IPS-20b (cell line): Measurements from ENCODE around the gene LGALS3.

Experiments used
- H3K27ac ChIP-seq: one replicate; pipeline ENCODE4 v1.5.1; 2013; ENCODE audit warnings: low read length
- H3K27me3 ChIP-seq: 2 replicates; pipeline ENCODE4 v1.6.1; 2013; ENCODE audit warnings: mild to moderate bottlenecking, low read length, inconsistent platforms; ENCODE audit not compliant: insufficient read depth
- H3K36me3 ChIP-seq: 2 replicates; pipeline ENCODE4 v1.6.1; 2013; ENCODE audit warnings: low read depth, mild to moderate bottlenecking, inconsistent platforms, low read length, moderate library complexity; ENCODE audit not compliant: insufficient read depth
- H3K4me1 ChIP-seq: 2 replicates; pipeline ENCODE4 v1.6.1; 2013; ENCODE audit warnings: mild to moderate bottlenecking, control low read depth, inconsistent platforms, low read length, moderate library complexity; ENCODE audit not compliant: insufficient read depth
- H3K4me3 ChIP-seq: 2 replicates; pipeline ENCODE4 v1.5.1; 2013; ENCODE audit warnings: mild to moderate bottlenecking, low read length, inconsistent platforms
- H3K9ac ChIP-seq: 2 replicates; pipeline ENCODE4 v1.6.1; 2013; ENCODE audit warnings: low read depth, mild to moderate bottlenecking, inconsistent platforms, low read length, moderate library complexity
- H3K9me3 ChIP-seq: 2 replicates; pipeline ENCODE4 v1.6.1; 2013; ENCODE audit warnings: mild to moderate bottlenecking, low read depth, low read length, inconsistent platforms; ENCODE audit not compliant: insufficient read depth

LGALS3 gene

GRCh38 chr14:55180006-55180405, 51.0 kb downstream of the LGALS3 start:
- H3K27ac ChIP-seq: no peak overlapping the region
- H3K4me1 ChIP-seq: no peaks in the 10 kb centered on the region
- no peak overlapping the region for H3K4me3 ChIP-seq
- no peak overlapping the region for H3K9ac ChIP-seq
- no peaks in the 10 kb centered on the region for H3K27me3 ChIP-seq
- peaks cover 95% of the 10 kb centered on the region for H3K36me3 ChIP-seq
- H3K9me3 ChIP-seq: no peaks in the 10 kb centered on the region

GRCh38 chr14:55180434-55180833, 51.4 kb downstream of the LGALS3 start:
- Histone ChIP-seq H3K27me3 (no peaks in the 10 kb centered on the region), H3K9ac (no peak overlapping the region), H3K36me3 (peaks cover 92% of the 10 kb centered on the region), H3K4me3 (no peak overlapping the region), H3K4me1 (no peaks in the 10 kb centered on the region), H3K9me3 (no peaks in the 10 kb centered on the region), H3K27ac (no peak overlapping the region)

DNA sequence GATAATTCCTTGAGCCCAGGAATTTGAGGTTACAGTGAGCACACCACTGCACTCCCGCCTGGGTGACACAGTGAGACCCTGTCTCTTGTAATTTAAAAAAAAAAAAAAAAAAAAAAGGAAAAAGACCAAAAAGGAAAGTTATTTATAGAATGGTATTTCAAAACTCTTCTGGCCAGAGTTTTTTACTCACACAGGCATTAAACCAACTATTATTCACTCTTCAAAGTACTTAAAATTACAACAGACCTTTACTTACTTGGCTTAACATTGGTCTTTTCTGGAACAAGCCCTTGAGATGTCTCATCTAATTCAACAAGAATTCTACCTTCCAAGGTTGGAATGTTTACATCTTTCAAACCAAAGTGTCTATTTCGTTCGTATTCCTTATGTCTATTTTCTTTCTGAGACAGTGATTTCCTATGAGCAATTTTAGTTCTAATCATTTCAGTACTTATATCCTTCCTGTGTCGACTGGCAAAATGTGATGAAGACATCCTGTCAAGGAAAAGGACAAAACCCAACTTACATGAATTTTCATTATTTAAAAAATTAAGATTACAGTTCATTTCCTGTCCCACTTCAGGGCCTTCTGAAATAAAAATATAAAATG, 59.7 kb downstream of the LGALS3 start:
- Histone ChIP-seq H3K9me3 (no peaks in the 10 kb centered on the region; the same call in 1 of the 2 replicates), H3K4me3 (peak overlapping the region; percentile 90; the same call in 1 of the 2 replicates), H3K27ac (no peak overlapping the region), H3K36me3 (peaks cover 40% of the 10 kb centered on the region), H3K27me3 (no peaks in the 10 kb centered on the region), H3K9ac (peak overlapping the region; percentile 94; the same call in 1 of the 2 replicates), H3K4me1 (peaks cover 7% of the 10 kb centered on the region; the same call in 1 of the 2 replicates)

DNA sequence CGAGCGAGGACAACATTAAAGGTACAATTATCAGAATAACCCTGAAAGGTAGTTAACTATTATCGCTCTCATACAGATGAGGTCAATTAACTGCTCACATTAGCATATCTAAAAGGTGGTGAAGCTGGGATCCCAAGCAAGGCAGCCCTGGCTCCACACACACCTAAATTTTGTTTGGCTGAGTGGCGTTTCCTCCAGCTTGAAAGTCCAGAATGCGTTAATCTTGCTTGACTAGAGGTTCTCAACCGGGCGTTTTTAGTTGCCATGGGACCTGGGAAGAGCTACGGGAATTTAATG, 61.8 kb downstream of the LGALS3 start:
- Histone ChIP-seq H3K27me3 (no peaks in the 10 kb centered on the region), H3K36me3 (peaks cover 28% of the 10 kb centered on the region), H3K4me1 (peaks cover 7% of the 10 kb centered on the region; the same call in 1 of the 2 replicates), H3K9me3 (no peaks in the 10 kb centered on the region; the same call in 1 of the 2 replicates), H3K9ac (peak overlapping the region; percentile 94), H3K27ac (peak overlapping the region; percentile 68), H3K4me3 (peak overlapping the region; percentile 90)

DNA sequence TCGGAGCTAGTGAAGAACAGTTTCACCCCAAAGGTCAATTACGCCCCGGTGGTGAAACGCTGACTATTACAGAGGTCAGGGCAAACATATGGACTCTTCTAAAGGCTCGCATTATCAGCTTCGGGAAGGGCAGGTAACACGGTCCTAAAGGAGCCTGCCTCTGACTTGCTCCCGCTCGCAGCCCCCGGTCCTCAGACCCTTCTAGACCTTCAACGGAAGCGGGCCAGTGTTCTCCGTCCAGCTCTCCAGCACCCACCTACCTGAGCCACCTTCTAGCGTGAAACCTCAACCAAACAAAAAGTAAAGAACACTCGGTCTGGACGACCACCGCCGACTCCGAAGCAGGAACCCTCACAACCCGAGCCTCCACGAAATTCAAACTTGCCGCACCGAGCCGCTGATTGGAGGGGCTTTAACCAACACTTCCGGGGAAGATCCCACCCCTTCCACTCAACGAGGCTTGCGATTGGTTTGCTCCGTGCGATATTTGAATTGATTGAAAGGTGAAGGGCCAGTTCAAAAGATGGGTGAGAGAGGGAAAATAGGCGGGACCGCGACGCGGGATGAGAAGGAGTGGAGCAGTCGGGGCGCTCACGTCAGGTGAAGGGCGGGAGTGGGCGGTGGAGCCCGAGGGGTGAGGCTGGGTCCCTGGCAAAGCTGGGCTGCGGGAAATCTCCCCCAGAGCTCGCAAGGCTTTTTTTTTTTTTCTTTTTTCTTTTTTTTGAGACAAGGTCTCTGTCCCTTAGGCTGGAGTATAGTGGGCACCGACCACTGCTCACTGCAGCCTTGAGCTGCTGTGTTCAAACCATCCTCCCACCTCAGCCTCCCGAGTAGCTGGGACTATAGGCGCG, 62.4 kb downstream of the LGALS3 start, which contains the start of gene DLGAP5:
Gene DLGAP5, minus strand, starts transcription at position 383 of the 851 bp plus-strand sequence. CDS start 2,406 bp downstream, outside the sequence.
- H3K27ac ChIP-seq: peak within 1 kb of the TSS; percentile 68
- H3K36me3 ChIP-seq: peaks cover 24% of the 10 kb centered on the region

DNA sequence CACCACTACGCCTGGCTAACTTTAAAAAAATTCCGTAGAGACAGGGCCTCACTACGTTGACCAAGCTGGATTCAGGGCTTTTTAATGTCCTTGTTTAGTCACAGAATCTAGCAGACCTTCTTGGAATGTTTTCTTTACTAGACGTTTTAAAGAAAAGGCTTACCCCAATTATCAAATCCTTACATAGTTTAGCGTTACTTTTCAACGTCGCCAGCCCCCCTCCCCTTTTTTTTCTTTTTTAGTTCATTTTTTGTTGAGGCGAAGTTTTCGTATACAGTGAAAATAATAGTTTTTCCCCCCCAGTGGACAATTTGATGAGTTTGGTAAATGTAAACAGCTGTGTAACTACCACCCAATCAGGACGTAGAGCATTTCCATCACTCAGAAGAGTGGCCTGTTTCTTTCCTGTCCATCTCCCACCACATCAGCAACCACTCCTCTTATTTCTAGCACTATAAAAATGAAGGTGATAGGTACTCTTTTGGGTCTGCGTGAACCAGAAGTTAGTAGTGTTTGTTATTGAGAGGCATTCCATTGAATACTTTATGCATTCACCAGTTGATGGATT, 63.1 kb downstream of the LGALS3 start:
- Histone ChIP-seq H3K4me1 (peaks cover 7% of the 10 kb centered on the region; the same call in 1 of the 2 replicates), H3K4me3 (peak overlapping the region; percentile 90), H3K27me3 (no peaks in the 10 kb centered on the region), H3K27ac (no peak overlapping the region), H3K9ac (no peak overlapping the region; the same call in 1 of the 2 replicates), H3K9me3 (no peaks in the 10 kb centered on the region; the same call in 1 of the 2 replicates), H3K36me3 (peaks cover 17% of the 10 kb centered on the region)

More for the DNA sequence above, 62.4 kb downstream of the LGALS3 start, which contains the start of gene DLGAP5:
- Histone ChIP-seq H3K9ac (peak within 1 kb of the TSS; percentile 94), H3K4me3 (peak within 1 kb of the TSS; percentile 90), H3K4me1 (peaks cover 7% of the 10 kb centered on the region; the same call in 1 of the 2 replicates), H3K27me3 (no peaks in the 10 kb centered on the region), H3K9me3 (no peaks in the 10 kb centered on the region; the same call in 1 of the 2 replicates)

- Histone ChIP-seq H3K4me1 (peaks cover 2% of the 10 kb centered on the region; the same call in 1 of the 2 replicates), H3K9me3 (no peaks in the 10 kb centered on the region; the same call in 1 of the 2 replicates), H3K9ac (no peak overlapping the region), H3K36me3 (no peaks in the 10 kb centered on the region), H3K27ac (no peak overlapping the region), H3K4me3 (no peak overlapping the region), H3K27me3 (no peaks in the 10 kb centered on the region)
These were observed 65.8 kb downstream of the LGALS3 start for GRCh38 chr14:55194656-55195355.
